ENCODE results near the gene ZNF274. TPM values are rescaled to one million over a fixed set of nuclear protein-coding genes. Genes with fewer than 3 reads are reported as not detected.

Gene ZNF274
- polyA plus RNA-seq, 1 of the 3 experiments (the other 2 are of a cell fraction) = 3.1 TPM

GRCh38 chr19:58209577-58209976 is 26.7 kb downstream of the ZNF274 start (continued):
- TF ChIP-seq CHD2 (IDR thresholded peaks at IDR 0.05; ENCODE audit: low read length, partially characterized antibody) (no peak), RFX5 (IDR thresholded peaks at IDR 0.05; ENCODE audit: low read length) (no peak), NRF1 (IDR thresholded peaks at IDR 0.05; ENCODE audit: low read depth, low read length) (no peak), TEAD4 (IDR thresholded peaks at IDR 0.05; ENCODE audit: borderline replicate concordance, insufficient read depth) (no peak), YY1 (IDR thresholded peaks at IDR 0.05; ENCODE audit: low read depth) (no peak), ELF1 (IDR thresholded peaks at IDR 0.05) (no peak), SIN3A (IDR thresholded peaks at IDR 0.05; ENCODE audit: borderline replicate concordance, low read depth, low read length) (no peak)
- TF ChIP-seq, protein P1, sequence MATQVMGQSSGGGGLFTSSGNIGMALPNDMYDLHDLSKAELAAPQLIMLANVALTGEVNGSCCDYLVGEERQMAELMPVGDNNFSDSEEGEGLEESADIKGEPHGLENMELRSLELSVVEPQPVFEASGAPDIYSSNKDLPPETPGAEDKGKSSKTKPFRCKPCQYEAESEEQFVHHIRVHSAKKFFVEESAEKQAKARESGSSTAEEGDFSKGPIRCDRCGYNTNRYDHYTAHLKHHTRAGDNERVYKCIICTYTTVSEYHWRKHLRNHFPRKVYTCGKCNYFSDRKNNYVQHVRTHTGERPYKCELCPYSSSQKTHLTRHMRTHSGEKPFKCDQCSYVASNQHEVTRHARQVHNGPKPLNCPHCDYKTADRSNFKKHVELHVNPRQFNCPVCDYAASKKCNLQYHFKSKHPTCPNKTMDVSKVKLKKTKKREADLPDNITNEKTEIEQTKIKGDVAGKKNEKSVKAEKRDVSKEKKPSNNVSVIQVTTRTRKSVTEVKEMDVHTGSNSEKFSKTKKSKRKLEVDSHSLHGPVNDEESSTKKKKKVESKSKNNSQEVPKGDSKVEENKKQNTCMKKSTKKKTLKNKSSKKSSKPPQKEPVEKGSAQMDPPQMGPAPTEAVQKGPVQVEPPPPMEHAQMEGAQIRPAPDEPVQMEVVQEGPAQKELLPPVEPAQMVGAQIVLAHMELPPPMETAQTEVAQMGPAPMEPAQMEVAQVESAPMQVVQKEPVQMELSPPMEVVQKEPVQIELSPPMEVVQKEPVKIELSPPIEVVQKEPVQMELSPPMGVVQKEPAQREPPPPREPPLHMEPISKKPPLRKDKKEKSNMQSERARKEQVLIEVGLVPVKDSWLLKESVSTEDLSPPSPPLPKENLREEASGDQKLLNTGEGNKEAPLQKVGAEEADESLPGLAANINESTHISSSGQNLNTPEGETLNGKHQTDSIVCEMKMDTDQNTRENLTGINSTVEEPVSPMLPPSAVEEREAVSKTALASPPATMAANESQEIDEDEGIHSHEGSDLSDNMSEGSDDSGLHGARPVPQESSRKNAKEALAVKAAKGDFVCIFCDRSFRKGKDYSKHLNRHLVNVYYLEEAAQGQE (IDR thresholded peaks at IDR 0.05; ENCODE audit: low read depth, low read length) = no peak

DNA sequence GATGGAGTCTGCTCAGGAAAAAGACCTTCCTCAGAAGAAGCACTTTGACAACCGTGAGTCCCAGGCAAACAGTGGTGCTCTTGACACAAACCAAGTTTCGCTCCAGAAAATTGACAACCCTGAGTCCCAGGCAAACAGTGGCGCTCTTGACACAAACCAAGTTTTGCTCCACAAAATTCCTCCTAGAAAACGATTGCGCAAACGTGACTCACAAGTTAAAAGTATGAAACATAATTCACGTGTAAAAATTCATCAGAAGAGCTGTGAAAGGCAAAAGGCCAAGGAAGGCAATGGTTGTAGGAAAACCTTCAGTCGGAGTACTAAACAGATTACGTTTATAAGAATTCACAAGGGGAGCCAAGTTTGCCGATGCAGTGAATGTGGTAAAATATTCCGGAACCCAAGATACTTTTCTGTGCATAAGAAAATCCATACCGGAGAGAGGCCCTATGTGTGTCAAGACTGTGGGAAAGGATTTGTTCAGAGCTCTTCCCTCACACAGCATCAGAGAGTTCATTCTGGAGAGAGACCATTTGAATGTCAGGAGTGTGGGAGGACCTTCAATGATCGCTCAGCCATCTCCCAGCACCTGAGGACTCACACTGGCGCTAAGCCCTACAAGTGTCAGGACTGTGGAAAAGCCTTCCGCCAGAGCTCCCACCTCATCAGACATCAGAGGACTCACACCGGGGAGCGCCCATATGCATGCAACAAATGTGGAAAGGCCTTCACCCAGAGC is 29.6 kb downstream of the ZNF274 start:
- no peaks in the 10 kb centered on the region for H3F3A ChIP-seq (replicated peaks; ENCODE audit: insufficient read depth)
- H4K20me1 ChIP-seq (ENCODE audit: insufficient read depth) = no peaks in the 10 kb centered on the region
- H3K79me2 ChIP-seq (ENCODE audit: insufficient read depth) = no peaks in the 10 kb centered on the region
- no peak overlapping the region for H3K4me2 ChIP-seq
- H3K27me3 ChIP-seq (ENCODE audit: insufficient read depth) = no peaks in the 10 kb centered on the region
- no peak overlapping the region for H3K9ac ChIP-seq
- CTCF ChIA-PET = no interaction called here
- no peak overlapping the region for H2AFZ ChIP-seq (ENCODE audit: low read depth)
- H3K9me3 ChIP-seq = no peaks in the 10 kb centered on the region
- H3K4me1 ChIP-seq (ENCODE audit: control insufficient read depth in 1 of 2, insufficient read depth in 2 of 2, low read depth in 1 of 2, low read length in 1 of 2) = no peaks in the 10 kb centered on the region
- POLR2A ChIA-PET = no interaction called here
- DNase-seq = no peak
- peaks cover 14 to 19% of the 10 kb centered on the region in 2 experiments for H3K36me3 ChIP-seq (replicated peaks in 1 of 2; ENCODE audit: control insufficient read depth in 1 of 2, insufficient read depth in 2 of 2, low read length in 1 of 2)
- no peak overlapping the region; a peak in 1 of 4 replicates for H3K4me3 ChIP-seq (ENCODE audit: low read depth in 2 of 2, low read length in 1 of 2)
- 84% methylated on average over 17 of the region's 17 CpGs for WGBS (ENCODE audit: low lambda C conversion rate)
- no peak for TF ChIP-seq IRF3 (IDR thresholded peaks at IDR 0.05; ENCODE audit: low read depth, low read length)
- no peaks in the 10 kb centered on the region for H3K9me2 ChIP-seq
- no peak overlapping the region for H3K27ac ChIP-seq (ENCODE audit: low read depth in 2 of 2, low read length in 1 of 2)

- 91% methylated on average over 1 of the region's 1 CpG for WGBS (ENCODE audit: low lambda C conversion rate)
- H3F3A ChIP-seq (replicated peaks; ENCODE audit: insufficient read depth) = no peaks in the 10 kb centered on the region
- ChIA-PET CTCF (no interaction called here), POLR2A (no interaction called here)
- no peak overlapping the region; a peak in 1 of 4 replicates for H3K4me3 ChIP-seq (ENCODE audit: low read depth in 2 of 2, low read length in 1 of 2)
- no peaks in the 10 kb centered on the region for H3K79me2 ChIP-seq (ENCODE audit: insufficient read depth)
- H3K36me3 ChIP-seq (replicated peaks in 1 of 2; ENCODE audit: control insufficient read depth in 1 of 2, insufficient read depth in 2 of 2, low read length in 1 of 2) = peaks cover 14% of the 10 kb centered on the region in 2 experiments
- no peaks in the 10 kb centered on the region for H3K9me2 ChIP-seq
- DNase-seq = no peak
- no peaks in the 10 kb centered on the region for H4K20me1 ChIP-seq (ENCODE audit: insufficient read depth)
- no peak overlapping the region for H3K4me2 ChIP-seq
- H3K9me3 ChIP-seq = no peaks in the 10 kb centered on the region
- H3K4me1 ChIP-seq (ENCODE audit: control insufficient read depth in 1 of 2, insufficient read depth in 2 of 2, low read depth in 1 of 2, low read length in 1 of 2) = no peaks in the 10 kb centered on the region
- no peak overlapping the region for H3K9ac ChIP-seq
- no peaks in the 10 kb centered on the region for H3K27me3 ChIP-seq (ENCODE audit: insufficient read depth)
- no peak overlapping the region for H3K27ac ChIP-seq (ENCODE audit: low read depth in 2 of 2, low read length in 1 of 2)
- no peak overlapping the region for H2AFZ ChIP-seq (ENCODE audit: low read depth)
- TF ChIP-seq IRF3 (IDR thresholded peaks at IDR 0.05; ENCODE audit: low read depth, low read length) = no peak
- no peak for TF ChIP-seq RXRA (IDR thresholded peaks at IDR 0.05; ENCODE audit: borderline replicate concordance, low read depth)
- TF ChIP-seq USF2 (IDR thresholded peaks at IDR 0.05; ENCODE audit: borderline replicate concordance, low read depth, low read length) = no peak
- TF ChIP-seq, protein P2, sequence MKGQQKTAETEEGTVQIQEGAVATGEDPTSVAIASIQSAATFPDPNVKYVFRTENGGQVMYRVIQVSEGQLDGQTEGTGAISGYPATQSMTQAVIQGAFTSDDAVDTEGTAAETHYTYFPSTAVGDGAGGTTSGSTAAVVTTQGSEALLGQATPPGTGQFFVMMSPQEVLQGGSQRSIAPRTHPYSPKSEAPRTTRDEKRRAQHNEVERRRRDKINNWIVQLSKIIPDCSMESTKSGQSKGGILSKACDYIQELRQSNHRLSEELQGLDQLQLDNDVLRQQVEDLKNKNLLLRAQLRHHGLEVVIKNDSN (IDR thresholded peaks at IDR 0.05; ENCODE audit: borderline replicate concordance, low read depth) = no peak
- TF ChIP-seq TEAD4 (IDR thresholded peaks at IDR 0.05; ENCODE audit: borderline replicate concordance, insufficient read depth) = no peak
- no peak for TF ChIP-seq ELF1 (IDR thresholded peaks at IDR 0.05)
- no peak for TF ChIP-seq MEF2A (IDR thresholded peaks at IDR 0.05; ENCODE audit: borderline replicate concordance, low read depth)
- TF ChIP-seq TCF12 (IDR thresholded peaks at IDR 0.05) = no peak
- no peak for TF ChIP-seq GATA2 (CRISPR knock-in tag; IDR thresholded peaks at IDR 0.05)
- no peak for TF ChIP-seq JUND (IDR thresholded peaks at IDR 0.05)
- no peak for TF ChIP-seq EP300 (IDR thresholded peaks at IDR 0.05; ENCODE audit: borderline replicate concordance in 1 of 2, low read depth in 1 of 2, low read length in 1 of 2)
Observed at GRCh38 chr19:58213075-58213369, 30.2 kb downstream of the ZNF274 start.
